ENCODE results near the gene TTC24.

TTC24 gene

DNA sequence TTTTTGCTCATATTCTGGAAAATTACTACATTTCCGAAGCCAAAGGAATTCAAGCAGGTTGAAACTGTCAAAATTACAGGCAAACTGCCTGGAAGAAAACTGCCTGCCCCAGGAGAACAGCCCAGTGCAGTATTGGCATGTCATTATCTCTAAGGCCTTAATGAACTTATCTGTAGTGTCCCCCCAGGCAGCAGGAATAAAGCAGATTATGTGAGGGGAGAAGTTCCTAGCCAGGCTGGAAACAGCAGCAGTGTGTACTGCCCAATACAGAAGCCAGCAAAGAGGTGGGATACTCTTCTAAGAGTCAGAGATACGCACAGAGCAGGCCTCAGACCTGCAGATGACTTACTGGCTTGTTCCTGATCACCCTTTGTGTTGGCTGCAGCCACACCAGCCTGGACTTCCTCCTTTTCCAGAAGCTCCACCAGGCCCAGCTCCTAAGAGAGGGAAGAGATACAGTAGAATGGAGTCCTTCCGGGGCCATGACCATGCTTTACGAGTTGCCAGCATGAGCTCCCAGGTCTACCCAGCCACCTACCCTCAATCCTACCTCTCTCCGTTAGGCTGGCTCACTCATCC, 18.8 kb upstream of the TTC24 start:
- no peak for TF ChIP-seq CTCF (conservative IDR thresholded peaks at IDR 0.05; ENCODE audit: low read depth, low read length)
- no peak overlapping the region for H3K4me3 ChIP-seq (ENCODE audit: low read depth, low read length)
- no peak for DNase-seq (ENCODE audit: low read depth)

GRCh38 chr1:156565519-156565918, 14.0 kb upstream of the TTC24 start:
- no peak for TF ChIP-seq CTCF (conservative IDR thresholded peaks at IDR 0.05; ENCODE audit: low read depth, low read length)

DNA sequence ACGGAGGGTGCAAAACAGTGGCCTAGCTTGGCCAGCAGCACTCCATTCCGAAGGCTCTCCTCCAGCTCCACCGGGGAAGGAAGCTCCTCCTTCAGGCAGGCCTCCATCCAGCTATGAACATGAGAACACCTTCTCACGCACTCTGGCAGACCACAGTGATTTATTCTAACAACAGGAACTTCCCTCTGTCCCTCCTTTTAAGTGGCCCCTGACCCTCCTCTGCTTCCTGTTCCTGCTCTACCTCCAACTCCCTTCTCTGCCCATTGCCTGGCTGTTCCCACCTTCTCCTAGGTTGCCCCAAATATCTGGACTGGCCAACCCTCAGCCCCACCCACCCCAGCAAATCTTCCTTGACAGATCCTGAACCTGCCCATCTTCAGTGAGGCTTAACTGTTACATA, 13.1 kb upstream of the TTC24 start:
- H3K4me3 ChIP-seq (ENCODE audit: low read depth, low read length): no peak overlapping the region
- TF ChIP-seq CTCF (conservative IDR thresholded peaks at IDR 0.05; ENCODE audit: low read depth, low read length): no peak
- DNase-seq (ENCODE audit: low read depth): no peak

More at GRCh38 chr1:156565519-156565918, 14.0 kb upstream of the TTC24 start:
- no peak overlapping the region for H3K4me3 ChIP-seq (ENCODE audit: low read depth, low read length)
- no peak for DNase-seq (ENCODE audit: low read depth)

DNA sequence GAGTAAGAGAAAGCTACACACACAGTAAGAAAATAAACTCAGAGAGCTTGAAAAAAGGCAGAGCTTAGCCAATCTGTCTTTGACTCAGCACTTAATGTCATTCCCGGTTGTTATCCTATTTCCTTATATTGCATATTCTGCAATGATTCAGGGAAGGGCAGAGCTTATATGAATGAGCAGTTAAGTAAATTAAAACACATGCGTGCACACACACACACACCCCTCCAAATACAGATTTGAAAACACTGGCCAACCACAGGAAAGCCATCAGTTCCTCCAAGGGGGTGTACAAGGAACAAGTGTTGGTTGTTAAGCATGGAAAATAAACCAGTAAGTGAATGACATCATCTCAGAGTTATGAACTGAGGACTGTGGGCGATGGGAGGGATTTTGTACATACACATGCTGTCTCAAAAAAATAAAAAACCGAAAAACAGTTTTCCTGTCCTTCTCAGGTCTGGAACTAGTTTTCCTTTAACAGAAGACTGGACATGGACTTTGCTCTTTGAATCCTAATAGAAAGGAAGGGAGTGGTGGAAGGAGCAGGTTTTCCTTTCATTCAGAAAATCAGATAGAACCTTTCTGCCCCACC, 8.2 kb upstream of the TTC24 start:
- no peak for TF ChIP-seq CTCF (conservative IDR thresholded peaks at IDR 0.05; ENCODE audit: low read depth, low read length)
- peak; percentile 81 for DNase-seq (ENCODE audit: low read depth)
- no peak overlapping the region for H3K4me3 ChIP-seq (ENCODE audit: low read depth, low read length)

DNA sequence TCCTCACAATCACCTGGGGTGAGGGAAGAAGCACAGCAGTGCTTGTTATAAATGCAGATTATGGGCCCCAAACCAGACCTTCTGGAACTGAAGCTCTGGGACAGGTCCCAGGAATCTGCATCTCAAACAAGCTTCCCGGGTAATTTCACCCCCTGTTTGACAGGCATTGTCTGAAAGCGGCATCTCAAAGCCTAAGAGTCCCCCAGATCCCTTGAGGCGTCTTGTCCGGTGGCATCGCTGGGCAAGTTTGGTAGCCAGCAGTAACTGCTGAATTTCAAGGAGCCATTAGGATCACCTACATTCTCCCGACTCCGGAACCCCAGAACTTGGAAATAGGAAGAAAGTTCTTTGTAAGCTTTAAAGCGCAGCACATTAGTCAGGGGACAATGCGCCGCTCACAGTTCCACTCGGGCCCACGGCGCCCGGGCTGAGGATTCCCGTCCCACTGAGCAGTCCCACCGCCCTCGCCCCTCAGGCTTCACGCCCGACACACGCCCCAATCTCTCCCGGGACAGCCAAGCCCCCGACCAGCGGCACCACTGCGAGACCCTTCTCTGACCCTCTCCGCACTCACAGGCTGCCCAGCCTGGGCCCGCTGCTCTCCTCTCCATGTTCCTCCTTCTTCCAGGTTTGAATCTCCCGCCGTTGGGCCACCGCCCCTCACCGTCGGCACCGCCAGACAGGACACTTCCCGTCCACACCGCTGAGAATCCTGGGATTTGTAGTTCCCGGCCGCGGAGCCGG, 7.4 kb upstream of the TTC24 start, which contains the start of gene IQGAP3:
Gene IQGAP3, minus strand, starts transcription at position 647 of the 744 bp plus-strand sequence. Its CDS starts 36 bp downstream, at position 611.
- no peak for TF ChIP-seq CTCF (conservative IDR thresholded peaks at IDR 0.05; ENCODE audit: low read depth, low read length)
- peak; percentile 88 for DNase-seq (ENCODE audit: low read depth)
- H3K4me3 ChIP-seq (ENCODE audit: low read depth, low read length): peak within 1 kb of the TSS; percentile 68

DNA sequence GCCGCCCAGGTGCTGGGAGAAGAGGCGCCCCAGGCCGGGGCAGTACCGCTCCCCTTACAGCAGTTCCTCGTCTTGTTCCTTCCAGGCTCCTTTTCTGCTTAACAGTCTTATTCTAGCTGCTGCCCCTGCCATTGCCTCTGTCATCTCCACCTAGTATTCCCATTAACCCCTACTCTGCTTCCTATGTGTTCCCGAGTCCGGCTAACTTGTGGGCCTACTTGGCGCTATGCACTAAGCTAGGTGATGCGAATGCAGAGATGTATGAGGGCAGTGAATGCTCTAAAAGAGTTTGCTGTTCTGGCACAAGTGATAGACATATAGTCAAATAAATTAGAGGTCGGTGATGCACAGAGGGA, 6.9 kb upstream of the TTC24 start:
- no peak for DNase-seq (ENCODE audit: low read depth)
- TF ChIP-seq CTCF (conservative IDR thresholded peaks at IDR 0.05; ENCODE audit: low read depth, low read length): no peak
- peak overlapping the region; percentile 68 for H3K4me3 ChIP-seq (ENCODE audit: low read depth, low read length)

All from choroid plexus epithelial cell (primary cell).